GM18520 (cell line): ENCODE measurements around the gene FTSJ1.

Experiments
- ATAC-seq: cut with Tn5 transposase; IDR thresholded peaks from one replicate; pipeline ENCODE4 v1.9.1; 2021; ENCODE audit not compliant: unreplicated experiment

The FTSJ1 gene

DNA sequence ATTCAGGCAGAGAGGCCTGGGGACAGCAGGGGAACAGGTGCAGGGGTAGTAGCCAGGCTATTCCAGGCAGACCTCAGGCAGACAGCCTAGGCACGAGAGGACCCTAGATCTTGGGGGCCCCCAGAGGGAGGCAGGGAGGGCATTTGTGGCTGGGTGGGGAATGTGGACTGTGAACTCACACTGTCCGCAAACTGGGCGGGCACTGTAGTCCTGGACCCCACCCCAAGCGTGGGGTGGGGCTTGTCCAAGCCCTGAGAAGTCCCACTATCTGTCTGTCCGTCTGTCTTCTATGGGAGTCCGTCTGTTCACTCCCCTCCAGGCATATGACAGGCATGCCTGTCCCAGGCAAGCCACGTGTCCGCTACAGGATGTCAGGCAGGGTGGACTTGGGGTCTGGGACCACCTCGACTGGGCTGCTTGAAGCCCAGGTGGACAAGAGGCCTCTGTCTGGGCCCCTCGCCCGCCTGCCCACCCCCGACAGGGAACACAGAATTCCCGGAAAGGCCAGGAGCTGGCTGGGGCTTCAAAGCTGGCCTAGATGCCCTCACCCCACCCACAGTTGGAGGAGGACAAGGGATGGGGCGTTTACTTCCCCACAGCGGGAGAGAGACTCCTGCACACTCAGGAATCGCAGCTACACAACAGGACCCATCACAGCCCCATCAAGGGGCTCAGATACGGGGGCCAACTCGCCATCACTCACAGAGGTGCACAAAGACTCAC lies 5.7 kb upstream of the FTSJ1 start, which contains the start of gene SLC38A5:
SLC38A5 (minus strand) TSS at position 151 of the 723 bp plus-strand sequence. CDS start 2,336 bp downstream, outside the sequence.
- ATAC-seq: no peak

DNA sequence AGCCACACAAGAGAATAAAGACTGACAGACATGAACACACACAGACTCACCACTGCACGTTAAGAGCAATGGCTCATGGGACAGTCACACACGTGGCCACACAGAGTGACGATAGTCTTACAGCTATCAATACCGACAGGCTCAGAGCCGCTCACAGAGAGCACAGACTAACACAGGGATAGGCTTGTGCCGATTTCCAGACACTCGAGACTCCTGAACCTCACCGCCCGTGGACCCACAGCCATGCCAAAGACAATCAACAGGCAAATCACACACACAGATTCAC lies 5.2 kb upstream of the FTSJ1 start:
- ATAC-seq: no peak

DNA sequence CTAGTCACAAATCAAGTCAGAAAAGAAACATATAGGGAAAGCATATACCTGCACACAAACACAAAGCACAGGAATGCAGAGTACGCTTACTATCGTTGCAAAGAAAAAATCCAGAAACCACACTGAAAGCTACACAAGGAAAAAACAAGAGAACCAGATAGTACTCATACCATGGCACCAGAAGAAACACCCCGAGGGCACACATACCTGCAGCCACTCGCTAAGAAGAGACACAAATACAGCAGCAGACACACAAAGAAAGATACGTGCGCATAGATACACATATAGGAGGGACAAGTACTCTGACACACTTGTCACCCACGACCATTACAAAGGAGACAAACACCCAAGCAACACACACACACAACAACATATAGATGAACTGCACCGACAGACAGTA lies 4.5 kb upstream of the FTSJ1 start:
- no peak for ATAC-seq

DNA sequence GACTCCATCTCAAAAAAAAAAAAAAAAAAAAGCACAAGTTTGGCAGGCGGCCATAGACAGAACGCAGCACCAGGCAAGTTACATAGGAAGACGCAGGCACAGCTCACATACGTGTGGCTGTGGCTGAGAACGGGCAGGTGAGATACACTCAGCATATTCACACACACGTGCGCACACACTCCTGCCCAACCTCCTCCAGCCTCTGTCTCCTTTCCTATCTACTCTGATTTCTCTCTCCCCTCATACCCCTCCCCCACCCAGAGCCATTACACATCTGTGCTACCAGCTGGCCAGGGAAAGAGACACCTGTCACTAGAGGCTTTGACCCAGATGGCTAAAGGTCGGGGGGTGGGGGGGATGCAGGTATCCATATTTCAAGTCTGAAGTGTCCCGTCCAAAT lies 3.8 kb upstream of the FTSJ1 start:
- no peak for ATAC-seq

DNA sequence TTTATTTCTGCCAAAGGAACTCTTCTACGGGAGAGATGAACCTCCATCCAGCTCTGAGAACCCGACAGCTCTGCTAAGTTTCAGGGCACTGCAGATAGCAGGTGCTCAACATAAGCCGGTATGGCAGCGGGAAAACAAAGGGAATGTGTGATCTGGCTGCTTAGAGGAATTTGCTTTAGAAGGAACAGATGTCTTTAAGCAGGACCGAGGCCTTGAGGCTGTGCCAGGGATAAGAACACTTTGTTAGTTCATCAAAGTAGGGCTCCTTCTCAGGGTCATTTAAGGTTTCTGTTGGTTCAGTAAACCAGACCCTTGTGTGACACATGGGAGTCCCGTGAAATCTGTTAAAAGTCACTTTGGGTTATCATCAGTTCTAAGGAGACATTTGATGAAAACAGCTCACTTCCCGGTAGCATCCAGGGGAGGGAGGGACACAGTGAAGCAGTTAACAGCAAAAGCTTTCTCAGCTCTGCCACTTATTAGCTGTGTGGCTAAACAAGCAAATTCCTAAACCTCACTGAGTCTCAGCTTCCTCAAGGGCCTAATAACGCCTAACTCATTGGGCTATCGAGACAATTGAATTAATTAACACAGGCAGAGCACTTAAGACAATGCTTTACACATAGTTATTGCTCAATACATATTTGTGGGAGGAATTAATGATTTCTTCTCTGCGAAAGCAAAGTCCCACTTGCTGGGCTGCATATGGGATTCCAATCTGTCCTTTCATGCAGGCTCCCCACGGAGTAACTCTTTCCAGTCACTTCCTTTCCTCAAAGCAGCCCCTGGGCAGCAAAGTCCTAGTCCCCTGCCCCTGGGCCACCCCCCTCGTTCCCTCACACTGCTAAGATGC lies 2.9 kb upstream of the FTSJ1 start:
- ATAC-seq: no peak

DNA sequence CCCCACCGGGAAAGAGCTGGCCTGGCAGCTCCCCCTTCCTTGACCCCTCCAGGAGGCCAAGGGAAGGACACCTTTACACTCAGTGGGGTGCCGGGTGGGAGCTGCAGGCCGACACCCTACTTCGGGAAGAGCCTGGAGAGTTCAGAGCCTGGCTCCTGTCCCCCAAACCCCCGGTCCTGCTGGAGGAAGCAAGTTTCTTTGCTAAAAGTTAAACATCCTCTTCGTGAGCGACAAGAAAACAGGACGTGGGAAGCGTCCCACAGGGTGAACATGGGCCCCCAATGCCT lies 2.4 kb upstream of the FTSJ1 start:
- ATAC-seq: no peak

DNA sequence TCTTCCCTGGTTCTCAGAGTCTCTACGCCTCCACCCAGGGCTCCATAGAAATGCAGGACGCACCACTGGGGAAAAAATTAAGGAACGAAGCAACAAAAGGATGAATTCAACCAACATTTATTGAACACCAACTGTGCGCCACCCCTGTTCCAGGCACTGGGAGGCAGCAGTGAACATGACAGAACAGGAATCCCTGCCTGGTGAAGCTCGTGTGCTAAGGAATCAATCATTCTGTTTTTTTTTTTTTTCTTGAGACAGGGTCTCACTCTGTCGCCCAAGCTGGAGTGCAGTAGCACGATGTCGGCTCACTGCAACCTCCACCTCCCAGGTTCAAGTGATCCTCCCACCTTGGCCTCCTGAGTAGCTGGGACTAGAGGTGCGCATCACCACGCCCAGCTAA lies 1.9 kb upstream of the FTSJ1 start:
- ATAC-seq: no peak

DNA sequence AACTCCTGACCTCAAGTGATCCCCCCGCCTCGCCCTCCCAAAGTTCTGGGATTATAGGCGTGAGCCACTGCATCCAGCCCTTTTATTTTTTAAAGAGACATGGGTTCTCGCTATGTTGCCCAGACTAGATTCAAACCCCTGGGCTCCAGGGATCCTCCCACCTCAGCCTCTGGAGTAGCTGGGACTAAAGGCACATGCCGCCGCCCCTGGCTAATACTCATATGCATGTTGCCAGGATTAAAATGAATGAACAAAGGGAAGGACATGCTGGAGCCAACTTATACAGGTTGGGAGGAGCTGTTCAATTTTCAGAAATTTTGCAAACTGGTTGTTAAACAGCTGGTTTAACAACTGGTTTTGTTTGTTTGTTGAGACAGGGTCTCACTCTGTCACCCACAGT lies 1.4 kb upstream of the FTSJ1 start:
- no peak for ATAC-seq

DNA sequence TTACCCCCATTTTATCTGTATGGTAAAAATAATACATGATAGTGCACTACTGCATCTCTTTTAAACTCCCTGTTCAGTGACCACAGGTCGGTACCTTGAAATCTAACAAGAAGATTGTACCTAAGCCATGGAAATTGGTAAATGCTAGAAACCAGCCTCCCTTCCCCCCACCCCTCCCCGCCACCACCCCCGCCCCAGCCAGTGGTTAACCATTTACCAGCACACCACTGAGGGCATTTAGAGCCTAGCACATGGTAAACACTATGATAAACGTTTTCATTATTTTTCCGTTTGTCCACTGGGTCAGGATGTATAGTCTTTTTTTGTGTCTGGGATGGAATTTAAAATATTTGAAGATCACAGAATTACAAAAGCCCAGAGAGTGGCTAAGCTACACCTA lies 703 bp upstream of the FTSJ1 start:
- no peak for ATAC-seq

DNA sequence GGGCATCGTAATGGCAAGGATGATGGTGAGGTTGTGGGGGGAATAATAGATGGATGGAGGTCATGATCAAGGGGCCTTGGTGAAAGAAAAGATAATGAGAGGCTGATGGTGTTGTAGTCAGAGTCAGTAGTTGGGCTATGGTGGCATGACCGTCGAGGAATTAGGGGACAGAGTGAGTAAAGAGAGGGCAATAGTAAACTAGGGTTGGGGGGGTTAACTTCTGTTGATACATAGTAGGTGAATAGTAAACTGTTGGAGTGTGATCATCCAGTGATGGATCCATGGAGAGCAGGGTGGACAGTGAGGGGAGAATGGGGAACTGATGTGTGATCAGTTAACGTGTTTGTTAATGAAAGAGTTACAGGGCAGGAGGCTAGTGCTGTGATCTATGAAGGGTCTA lies 920 bp downstream of the FTSJ1 start:
- ATAC-seq: no peak

DNA sequence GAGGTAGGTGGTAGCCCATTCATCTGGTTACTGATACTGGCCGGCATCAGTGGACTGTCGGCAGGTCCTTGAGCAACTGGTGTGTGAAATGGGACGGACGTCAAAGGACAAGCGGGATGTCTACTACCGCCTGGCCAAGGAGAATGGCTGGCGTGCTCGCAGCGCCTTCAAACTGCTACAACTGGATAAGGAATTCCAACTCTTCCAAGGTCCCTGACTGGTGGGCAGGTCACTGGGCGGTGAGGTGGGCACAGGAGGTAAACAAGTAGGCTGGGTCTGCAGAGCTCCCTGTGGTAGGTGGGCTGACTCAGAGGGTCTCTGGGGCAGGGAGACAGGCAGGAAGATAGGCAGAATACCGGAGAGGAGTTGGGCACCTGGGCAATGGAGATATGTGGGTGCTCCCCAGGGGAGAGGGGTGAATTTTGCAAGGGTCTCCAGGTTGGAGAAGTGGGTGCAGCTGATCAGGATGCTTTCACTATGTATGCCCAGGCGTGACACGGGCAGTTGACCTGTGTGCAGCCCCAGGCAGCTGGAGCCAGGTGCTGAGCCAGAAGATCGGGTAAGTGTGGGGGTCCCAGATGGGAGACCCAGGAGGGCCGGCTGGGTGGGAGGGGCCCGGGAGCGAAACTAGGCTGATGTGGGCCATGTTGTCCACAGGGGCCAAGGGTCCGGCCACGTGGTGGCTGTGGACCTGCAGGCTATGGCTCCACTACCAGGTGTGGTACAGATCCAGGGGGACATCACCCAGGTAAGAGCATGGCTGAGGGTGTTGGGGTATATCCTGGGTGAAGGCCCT lies 2.2 kb downstream of the FTSJ1 start:
- no peak for ATAC-seq

DNA sequence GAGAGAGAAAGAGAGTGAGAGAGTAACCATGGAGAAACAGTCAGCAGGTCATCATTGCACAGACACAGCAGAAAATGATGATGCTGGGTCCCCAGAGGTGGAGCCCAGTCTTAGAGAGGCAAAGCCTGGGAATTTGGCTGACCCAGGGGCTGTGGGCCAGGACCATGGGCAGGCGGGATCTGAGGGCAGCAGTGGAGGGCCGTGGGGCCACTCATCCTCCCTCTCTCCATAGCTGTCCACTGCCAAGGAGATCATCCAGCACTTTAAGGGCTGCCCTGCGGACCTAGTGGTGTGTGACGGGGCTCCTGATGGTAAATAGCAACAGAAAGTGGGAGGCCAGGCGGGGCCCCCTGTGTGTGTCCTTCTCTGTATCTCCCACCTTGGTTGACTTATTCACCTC lies 2.8 kb downstream of the FTSJ1 start:
- ATAC-seq: no peak

DNA sequence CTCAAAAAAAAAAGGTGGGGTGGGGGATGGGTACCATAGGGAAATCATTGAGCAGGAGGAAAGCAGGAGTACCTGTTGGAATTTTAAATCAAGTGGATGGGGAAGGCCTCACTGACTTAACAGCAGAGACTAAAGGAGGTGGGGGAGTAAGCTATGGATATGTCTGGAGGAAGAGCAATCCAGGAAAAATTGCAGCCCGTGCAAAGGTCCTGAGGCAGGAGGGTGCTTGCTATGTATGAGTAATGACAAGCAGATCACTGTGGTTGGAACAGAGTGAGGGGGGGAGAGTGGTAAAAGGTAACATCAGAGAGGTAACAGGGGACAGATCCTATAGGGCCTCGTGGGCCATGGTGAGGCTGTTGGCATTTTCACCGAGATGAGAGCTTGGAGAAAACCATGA lies 4.1 kb downstream of the FTSJ1 start:
- no peak for ATAC-seq

DNA sequence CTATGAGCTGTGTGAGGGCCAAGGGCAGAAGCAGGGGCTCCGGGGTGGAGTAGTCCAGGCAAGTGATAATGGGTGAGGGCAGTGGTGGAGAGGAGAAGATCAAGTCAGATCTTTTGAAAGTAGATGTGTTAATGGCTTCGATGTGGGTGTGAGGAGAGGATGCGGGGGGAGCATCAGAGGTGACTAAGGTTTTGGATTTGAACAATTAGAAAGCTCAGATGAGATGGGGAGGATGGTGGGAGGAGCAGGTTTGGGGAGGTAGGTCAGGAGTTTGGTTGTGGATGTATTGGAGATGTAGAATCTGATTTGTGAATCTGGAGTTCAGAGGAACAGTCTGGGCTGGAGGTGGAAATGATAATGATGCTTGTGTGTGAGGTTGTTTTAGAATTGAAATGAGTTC lies 4.6 kb downstream of the FTSJ1 start:
- ATAC-seq: no peak

DNA sequence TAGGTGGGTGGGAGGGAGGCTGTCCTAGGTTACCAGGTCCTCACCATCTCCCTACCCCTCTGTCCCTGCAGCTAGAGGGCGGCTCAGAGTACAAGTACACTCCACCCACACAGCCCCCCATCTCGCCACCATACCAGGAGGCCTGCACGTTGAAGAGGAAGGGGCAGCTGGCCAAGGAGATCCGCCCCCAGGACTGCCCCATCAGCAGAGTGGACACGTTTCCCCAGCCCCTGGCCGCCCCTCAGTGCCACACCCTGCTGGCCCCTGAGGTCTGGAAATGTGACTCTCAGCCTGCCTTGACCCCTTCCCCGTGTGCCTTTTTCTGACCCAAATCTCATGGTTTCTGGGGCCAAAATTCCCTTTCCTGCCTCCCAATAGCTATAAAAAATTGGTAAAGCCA lies 6.5 kb downstream of the FTSJ1 start:
- no peak for ATAC-seq

DNA sequence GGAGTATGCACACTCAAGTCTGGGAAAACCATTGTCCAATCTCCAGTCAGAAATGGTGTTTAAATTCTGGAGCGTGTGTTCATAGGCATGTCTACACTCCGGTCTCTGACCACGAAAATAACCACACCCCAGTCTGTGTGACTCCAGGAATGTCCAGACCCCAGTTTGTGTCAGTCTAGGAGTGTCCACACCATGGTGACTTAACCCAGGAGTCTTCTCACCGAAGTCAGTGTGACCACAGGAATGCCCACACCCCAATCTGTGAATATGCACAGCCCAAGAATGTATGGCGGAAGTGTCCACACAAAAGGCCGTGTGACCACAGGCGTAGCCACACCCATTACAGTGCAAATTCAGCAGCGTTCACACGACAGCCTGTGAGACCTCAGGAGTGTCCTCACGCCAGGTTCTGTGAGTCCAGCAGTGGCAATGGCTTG lies 11.4 kb downstream of the FTSJ1 start:
- ATAC-seq: no peak

DNA sequence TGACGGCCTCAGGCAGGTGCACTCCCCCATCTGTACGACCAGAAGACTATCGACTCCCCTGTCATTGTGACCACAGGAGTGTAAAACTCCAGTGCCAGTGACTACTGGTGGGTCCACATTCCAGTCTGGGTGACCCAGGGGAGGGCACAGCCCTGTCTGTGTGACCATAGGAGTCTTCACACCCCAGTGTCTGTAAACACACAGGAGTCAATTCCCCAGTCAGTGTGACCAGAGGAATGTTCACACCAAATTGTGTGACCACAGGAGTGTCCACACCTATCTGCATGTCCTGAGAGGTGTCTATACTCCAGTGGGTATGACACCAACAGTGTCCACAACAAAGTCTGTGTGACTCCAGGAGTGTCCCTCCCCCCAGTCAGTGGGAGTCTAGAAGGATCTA lies 12.0 kb downstream of the FTSJ1 start:
- no peak for ATAC-seq

DNA sequence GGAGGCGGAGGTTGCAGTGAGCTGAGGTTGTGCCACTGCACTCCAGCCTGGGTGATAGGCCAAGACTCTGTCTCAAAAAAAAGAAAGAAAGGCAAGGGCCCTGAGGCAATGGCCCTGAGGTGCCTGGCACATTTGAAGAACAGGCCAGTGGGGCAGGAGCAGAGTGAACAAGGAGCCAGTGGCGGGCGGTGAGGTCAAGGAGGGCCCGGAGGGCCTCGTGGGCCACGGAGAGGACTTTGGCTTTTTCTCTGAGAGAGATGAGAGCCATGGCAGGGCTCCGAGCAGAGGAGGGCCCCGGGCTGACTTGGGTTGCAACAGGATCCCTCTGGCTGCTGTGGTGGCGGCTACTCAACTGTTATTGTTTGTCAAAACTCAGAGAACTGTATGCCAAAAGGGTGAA lies 13.3 kb downstream of the FTSJ1 start:
- no peak for ATAC-seq

DNA sequence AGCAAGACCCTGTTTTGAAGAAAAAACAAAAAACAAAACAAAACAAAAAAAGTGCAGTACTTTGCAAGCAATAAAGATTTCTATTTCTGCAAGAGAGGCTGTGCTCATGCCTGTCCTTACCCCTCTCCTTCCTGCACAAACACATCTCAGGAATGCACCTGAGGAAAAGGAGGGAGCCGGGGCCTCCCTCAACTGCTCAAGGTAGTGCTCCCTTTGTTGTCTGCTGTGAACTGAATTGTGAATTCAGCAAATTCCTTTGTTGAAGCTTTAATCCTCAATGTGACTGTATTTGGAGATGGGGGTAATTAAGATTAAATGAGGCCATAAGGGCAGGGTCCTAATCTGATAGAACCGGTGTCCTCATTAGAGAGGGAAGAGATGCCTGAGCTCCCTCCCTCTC lies 13.9 kb downstream of the FTSJ1 start:
- no peak for ATAC-seq

DNA sequence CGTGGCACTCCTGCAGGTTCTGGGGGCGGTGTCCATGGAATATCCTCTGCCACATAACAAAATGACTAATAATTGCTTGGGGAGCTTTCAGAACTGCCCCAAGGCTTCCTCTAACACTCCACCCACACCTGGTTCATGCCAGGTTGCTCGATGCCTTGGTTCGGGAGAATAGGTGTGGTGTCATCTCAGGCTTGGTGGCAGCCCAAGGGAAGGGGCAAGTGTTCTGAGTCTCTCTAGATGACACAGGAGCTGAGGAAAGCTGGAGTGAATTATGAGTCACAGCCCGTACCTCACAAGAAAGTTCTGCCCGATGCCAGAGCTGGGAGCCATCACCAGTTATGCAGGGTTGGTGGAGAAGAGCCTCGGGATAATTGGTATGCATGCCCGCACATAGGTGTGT lies 14.7 kb downstream of the FTSJ1 start:
- ATAC-seq: no peak

DNA sequence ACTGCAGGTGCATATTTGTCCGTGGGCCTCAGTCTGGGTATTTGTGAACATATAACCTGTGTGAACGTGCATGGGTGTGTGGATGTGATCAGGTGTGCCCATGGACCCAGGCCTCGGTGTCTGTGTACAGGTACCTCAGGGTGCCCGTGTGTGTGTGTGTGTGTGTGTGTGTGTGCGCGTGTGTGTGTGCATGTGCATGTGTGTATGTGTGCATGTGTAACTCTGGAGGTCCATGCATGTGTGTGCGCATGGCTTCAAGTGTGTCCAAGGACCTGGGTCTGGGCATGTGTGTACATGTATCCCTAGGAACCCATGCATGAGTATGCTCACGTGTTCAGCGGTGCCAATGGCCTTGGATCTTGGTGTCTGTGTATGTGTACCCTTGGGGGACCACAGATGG lies 15.8 kb downstream of the FTSJ1 start:
- ATAC-seq: no peak

DNA sequence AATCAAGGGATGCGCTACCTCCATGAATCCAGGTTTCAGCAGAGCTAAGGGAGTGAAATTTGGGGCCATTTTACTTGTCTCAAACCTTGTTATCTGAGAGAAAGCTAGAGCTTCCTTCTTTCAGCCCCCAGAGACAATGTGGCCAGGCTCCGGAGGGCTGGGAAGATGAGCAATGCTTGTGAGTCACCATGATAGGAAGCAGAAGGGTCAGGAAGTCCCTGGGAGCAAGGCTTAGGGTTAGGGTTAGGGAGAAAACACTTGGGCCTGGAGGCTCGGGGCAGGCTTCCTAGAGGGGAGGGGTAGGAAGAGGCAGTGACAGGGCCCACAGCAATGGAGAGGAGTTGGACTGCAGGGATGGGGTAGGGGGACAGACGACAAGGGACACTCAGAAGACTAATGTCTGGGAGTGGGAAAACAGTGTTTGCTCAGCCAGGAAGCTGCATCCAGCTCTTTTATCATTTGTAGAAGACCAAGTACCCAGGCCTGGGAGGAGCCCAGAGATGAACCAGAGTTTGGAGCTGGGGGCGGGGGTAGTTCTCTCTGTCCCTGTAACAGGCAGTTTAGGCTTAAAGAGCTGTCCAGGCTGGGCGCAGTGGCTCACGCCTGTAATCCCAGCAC lies 16.4 kb downstream of the FTSJ1 start:
- ATAC-seq: no peak
